Measurements from ENCODE around the gene PCBP4. TPM values are rescaled to one million over a fixed set of nuclear protein-coding genes. Genes with fewer than 3 reads are reported as not detected.

The PCBP4 gene
- total and polyA plus RNA-seq, 2 experiments from 2014 or later, result 40.4 to 71.2 TPM

- DNase-seq, result no peak
- H3K36me3 ChIP-seq (ENCODE audit: low read depth), result no peaks in the 10 kb centered on the region
- no peaks in the 10 kb centered on the region for H3F3A ChIP-seq (ENCODE audit: insufficient read depth)
- no peaks in the 10 kb centered on the region for H3K79me2 ChIP-seq (ENCODE audit: insufficient read depth)
- no peaks in the 10 kb centered on the region for H3K9me2 ChIP-seq (ENCODE audit: insufficient read depth)
- no peaks in the 10 kb centered on the region for H3K27me3 ChIP-seq (replicated peaks; ENCODE audit: insufficient read depth)
- H2AFZ ChIP-seq, result no peak overlapping the region
- no peak overlapping the region for H3K4me3 ChIP-seq
- no peaks in the 10 kb centered on the region for H3K9me3 ChIP-seq (ENCODE audit: low read depth)
- WGBS, 2 experiments (ENCODE audit: low coverage in 1 of 2, low lambda C conversion rate in 2 of 2, missing lambda C conversion rate in 2 of 2), result 73 to 74% methylated on average over 6 of the region's 6 CpGs
- no peak for TF ChIP-seq EZH2 (IDR thresholded peaks at IDR 0.05; ENCODE audit: insufficient read depth, poor library complexity, severe bottlenecking)
- no peak for TF ChIP-seq EZH2phosphoT487 (IDR thresholded peaks at IDR 0.05; ENCODE audit: insufficient read depth, low read depth)
- H3K9ac ChIP-seq, result no peak overlapping the region
- H3K27ac ChIP-seq, result no peak overlapping the region
- H3K4me2 ChIP-seq (ENCODE audit: unreplicated experiment), result no peak overlapping the region
- no peaks in the 10 kb centered on the region for H4K20me1 ChIP-seq (ENCODE audit: insufficient read depth)
- H3K4me1 ChIP-seq (ENCODE audit: insufficient read depth), result peaks cover 12% of the 10 kb centered on the region
- in situ Hi-C loops (cut with MboI), result loop anchor here (10.0 kb wide), 1 partner anchor 112 kb away; no protein-coding TSS in a partner anchor
These were observed 35.5 kb upstream of the PCBP4 start for GRCh38 chr3:52002748-52003147.

DNA sequence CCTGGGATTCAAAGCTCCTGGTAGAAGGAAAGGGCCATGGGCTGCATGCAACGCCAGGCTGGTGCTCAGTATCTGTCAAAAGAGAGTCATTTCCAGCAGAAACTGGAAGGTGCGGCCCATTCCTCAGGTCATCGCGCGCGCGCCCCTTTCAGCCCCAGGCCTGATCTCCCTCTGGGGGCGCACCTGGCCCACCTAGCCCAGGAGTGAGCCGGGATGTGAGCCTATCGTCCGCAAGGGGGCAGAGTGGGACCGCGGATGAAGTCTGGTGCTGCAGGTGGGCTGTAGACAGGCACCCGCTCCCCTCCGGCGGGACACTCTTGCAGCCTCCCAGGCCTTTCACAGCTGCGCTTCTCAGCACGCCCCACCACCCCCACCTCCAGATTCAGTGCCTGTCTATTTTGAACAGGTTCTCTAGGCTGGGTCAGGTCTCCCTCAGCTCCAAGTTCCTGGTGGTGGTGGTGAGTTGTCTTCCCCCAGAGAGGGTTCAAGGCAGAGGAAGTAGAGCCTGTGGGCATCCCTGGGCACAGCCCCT lies 34.3 kb upstream of the PCBP4 start:
- in situ Hi-C loops (cut with MboI), result loop anchor here (10.0 kb wide), 1 partner anchor 113 kb away; no protein-coding TSS in a partner anchor
- no peak overlapping the region for H3K9ac ChIP-seq
- no peaks in the 10 kb centered on the region for H3F3A ChIP-seq (ENCODE audit: insufficient read depth)

GRCh38 chr3:51999846-52000245 lies 32.6 kb upstream of the PCBP4 start:
- Histone ChIP-seq H3K27ac (no peak overlapping the region), H3K4me3 (no peak overlapping the region), H2AFZ (no peak overlapping the region)

More for the DNA sequence above, 34.3 kb upstream of the PCBP4 start:
- no peaks in the 10 kb centered on the region for H3K79me2 ChIP-seq (ENCODE audit: insufficient read depth)
- H2AFZ ChIP-seq, result no peak overlapping the region
- H3K27ac ChIP-seq, result no peak overlapping the region
- H4K20me1 ChIP-seq (ENCODE audit: insufficient read depth), result no peaks in the 10 kb centered on the region
- WGBS, 2 experiments (ENCODE audit: low coverage in 1 of 2, low lambda C conversion rate in 2 of 2, missing lambda C conversion rate in 2 of 2), result 1 to 3% methylated on average over 18 of the region's 18 CpGs
- TF ChIP-seq EZH2phosphoT487 (IDR thresholded peaks at IDR 0.05; ENCODE audit: insufficient read depth, low read depth) (no peak), EZH2 (IDR thresholded peaks at IDR 0.05; ENCODE audit: insufficient read depth, poor library complexity, severe bottlenecking) (no peak)
- H3K36me3 ChIP-seq (ENCODE audit: low read depth), result no peaks in the 10 kb centered on the region
- no peak overlapping the region for H3K4me3 ChIP-seq
- peaks cover 12% of the 10 kb centered on the region for H3K4me1 ChIP-seq (ENCODE audit: insufficient read depth)
- H3K4me2 ChIP-seq (ENCODE audit: unreplicated experiment), result no peak overlapping the region
- peak; percentile 67 for DNase-seq
- H3K27me3 ChIP-seq (replicated peaks; ENCODE audit: insufficient read depth), result no peaks in the 10 kb centered on the region
- H3K9me3 ChIP-seq (ENCODE audit: low read depth), result no peaks in the 10 kb centered on the region
- no peaks in the 10 kb centered on the region for H3K9me2 ChIP-seq (ENCODE audit: insufficient read depth)

DNA sequence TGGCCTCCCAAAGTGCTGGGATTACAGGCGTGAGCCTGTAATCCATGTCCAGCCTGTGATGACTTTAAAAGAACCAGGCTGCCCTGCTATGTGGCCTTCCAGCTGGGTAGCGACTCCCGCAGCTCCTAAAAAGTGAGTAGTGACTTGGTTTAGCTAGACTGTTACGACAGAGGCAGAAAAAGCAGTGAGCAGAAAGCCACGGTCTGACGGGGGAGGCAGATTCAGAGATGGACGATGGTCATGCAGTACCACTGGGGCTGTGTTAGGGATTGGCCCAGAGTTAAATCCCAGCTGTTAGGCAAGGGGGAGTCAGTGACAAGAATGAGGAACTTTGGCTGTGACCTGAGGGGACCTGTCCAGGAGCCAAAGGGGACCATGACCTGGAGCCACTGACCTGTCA lies 31.5 kb upstream of the PCBP4 start:
- H3F3A ChIP-seq (ENCODE audit: insufficient read depth), result peaks cover 12% of the 10 kb centered on the region; the same call in 1 of the 2 replicates
- peaks cover 20% of the 10 kb centered on the region for H3K79me2 ChIP-seq (ENCODE audit: insufficient read depth)
- H3K36me3 ChIP-seq (ENCODE audit: low read depth), result peaks cover 13% of the 10 kb centered on the region; the same call in 1 of the 2 replicates
- H3K4me1 ChIP-seq (ENCODE audit: insufficient read depth), result peaks cover 8% of the 10 kb centered on the region
- H3K4me2 ChIP-seq (ENCODE audit: unreplicated experiment), result no peak overlapping the region
- no peaks in the 10 kb centered on the region for H3K9me2 ChIP-seq (ENCODE audit: insufficient read depth)
- H4K20me1 ChIP-seq (ENCODE audit: insufficient read depth), result peaks cover 3% of the 10 kb centered on the region; the same call in 1 of the 2 replicates
- no peaks in the 10 kb centered on the region for H3K27me3 ChIP-seq (replicated peaks; ENCODE audit: insufficient read depth)
- WGBS, 2 experiments (ENCODE audit: low coverage in 1 of 2, low lambda C conversion rate in 2 of 2, missing lambda C conversion rate in 2 of 2), result 56 to 58% methylated on average over 7 of the region's 7 CpGs
- H2AFZ ChIP-seq, result no peak overlapping the region
- no peak overlapping the region for H3K4me3 ChIP-seq
- DNase-seq, result no peak
- in situ Hi-C loops (cut with MboI), result no loop called here
- no peak overlapping the region for H3K9ac ChIP-seq
- no peak for TF ChIP-seq EZH2 (IDR thresholded peaks at IDR 0.05; ENCODE audit: insufficient read depth, poor library complexity, severe bottlenecking)
- TF ChIP-seq EZH2phosphoT487 (IDR thresholded peaks at IDR 0.05; ENCODE audit: insufficient read depth, low read depth), result no peak
- no peaks in the 10 kb centered on the region for H3K9me3 ChIP-seq (ENCODE audit: low read depth)
- H3K27ac ChIP-seq, result no peak overlapping the region

More at GRCh38 chr3:51999846-52000245, 32.6 kb upstream of the PCBP4 start:
- Histone ChIP-seq H3K9ac (no peak overlapping the region; the same call in 1 of the 2 replicates), H3K4me2 (ENCODE audit: unreplicated experiment) (no peak overlapping the region), H4K20me1 (ENCODE audit: insufficient read depth) (no peaks in the 10 kb centered on the region), H3K36me3 (ENCODE audit: low read depth) (0 out of 2 replicates have a peak, but pooled peaks cover 4% of the 10 kb centered on the region), H3K9me3 (ENCODE audit: low read depth) (no peaks in the 10 kb centered on the region), H3K79me2 (ENCODE audit: insufficient read depth) (peaks cover 9% of the 10 kb centered on the region), H3K27me3 (replicated peaks; ENCODE audit: insufficient read depth) (no peaks in the 10 kb centered on the region), H3K9me2 (ENCODE audit: insufficient read depth) (no peaks in the 10 kb centered on the region), H3K4me1 (ENCODE audit: insufficient read depth) (no peaks in the 10 kb centered on the region; the same call in 1 of the 2 replicates), H3F3A (ENCODE audit: insufficient read depth) (0 out of 2 replicates have a peak, but pooled peaks cover 4% of the 10 kb centered on the region)
- WGBS, 2 experiments (ENCODE audit: low coverage in 1 of 2, low lambda C conversion rate in 2 of 2, missing lambda C conversion rate in 2 of 2), result 56 to 81% methylated on average over 2 of the region's 2 CpGs
- in situ Hi-C loops (cut with MboI), result loop anchor here (10.0 kb wide), 1 partner anchor 115 kb away; no protein-coding TSS in a partner anchor
- no peak for DNase-seq
- TF ChIP-seq EZH2 (IDR thresholded peaks at IDR 0.05; ENCODE audit: insufficient read depth, poor library complexity, severe bottlenecking) (no peak), EZH2phosphoT487 (IDR thresholded peaks at IDR 0.05; ENCODE audit: insufficient read depth, low read depth) (no peak)

All from GM23248 (cell line).